Erythroblast (primary cell): Measurements from ENCODE around the gene CLCN3.

ENCODE experiments used
- GATA1 ChIP-seq: IDR thresholded peaks from 2 replicates; pipeline ENCODE4 v1.6.1; 2011; ENCODE audit warnings: low read depth, mild to moderate bottlenecking, control low read depth, low read length, moderate library complexity
- POLR2A ChIP-seq: IDR thresholded peaks from 2 replicates; pipeline ENCODE4 v1.6.1; 2011; ENCODE audit warnings: mild to moderate bottlenecking, low read length

GRCh38 chr4:169571435-169571834 lies 48.9 kb upstream of the CLCN3 start:
- no peak for TF ChIP-seq POLR2A
- no peak for TF ChIP-seq GATA1
